ENCODE data around the gene GAA.

GRCh38 chr17:80116276-80116920, 15.0 kb downstream of the GAA start:
- TF ChIP-seq POLR2A (IDR thresholded peaks at IDR 0.05): no peak
- no peak for TF ChIP-seq CTCF (IDR thresholded peaks at IDR 0.05)
